ENCODE measurements around the gene SAMD4A.
A peak's percentile ranks its signal among the peaks of the same experiment; 100 is the strongest.
"Not testable (repeated sequence)": the region's sequence is repeated elsewhere in the genome, so short reads cannot be mapped to it uniquely, and the experiment has no call there.

SAMD4A gene

GRCh38 chr14:54794159-54794558, 227.2 kb downstream of the SAMD4A start:
- DNase-seq (ENCODE audit: low spot score), result no peak

GRCh38 chr14:54794796-54795195, 227.9 kb downstream of the SAMD4A start:
- DNase-seq (ENCODE audit: low spot score) (no peak), FAIRE-seq (no peak)

More at GRCh38 chr14:54794159-54794558, 227.2 kb downstream of the SAMD4A start:
- no peak for FAIRE-seq

GRCh38 chr14:54796961-54797360, 230.0 kb downstream of the SAMD4A start:
- DNase-seq (ENCODE audit: low spot score) (peak; percentile 49), FAIRE-seq (no peak)

GRCh38 chr14:54797556-54797955, 230.6 kb downstream of the SAMD4A start:
- FAIRE-seq, result no peak
- no peak for DNase-seq (ENCODE audit: low spot score)

- FAIRE-seq, result no peak
- DNase-seq (ENCODE audit: low spot score), result no peak
Measured at GRCh38 chr14:54797986-54798385, 231.1 kb downstream of the SAMD4A start.

GRCh38 chr14:54798465-54799124, 231.7 kb downstream of the SAMD4A start:
- FAIRE-seq (no peak), DNase-seq (ENCODE audit: low spot score) (no peak)

- not testable (repeated sequence) for FAIRE-seq; DNase-seq (ENCODE audit: low spot score)
Measured at GRCh38 chr14:54801482-54801881, 234.6 kb downstream of the SAMD4A start.

GRCh38 chr14:54803396-54803795, 236.5 kb downstream of the SAMD4A start:
- DNase-seq (ENCODE audit: low spot score) (no peak), FAIRE-seq (no peak)

- no peak for DNase-seq (ENCODE audit: low spot score)
Measured at GRCh38 chr14:54803926-54804537, 237.1 kb downstream of the SAMD4A start.

GRCh38 chr14:54804538-54805041, 237.7 kb downstream of the SAMD4A start:
- no peak for FAIRE-seq
- DNase-seq (ENCODE audit: low spot score), result no peak

More at GRCh38 chr14:54803926-54804537, 237.1 kb downstream of the SAMD4A start:
- no peak for FAIRE-seq

- FAIRE-seq (no peak), DNase-seq (ENCODE audit: low spot score) (no peak)
Measured at GRCh38 chr14:54805070-54805444, 238.1 kb downstream of the SAMD4A start.

GRCh38 chr14:54805445-54806322, 238.8 kb downstream of the SAMD4A start:
- FAIRE-seq, result no peak
- peak; percentile 34 for DNase-seq (ENCODE audit: low spot score)

- FAIRE-seq (no peak), DNase-seq (ENCODE audit: low spot score) (no peak)
Measured at GRCh38 chr14:54806616-54807015, 239.7 kb downstream of the SAMD4A start.

- FAIRE-seq, result no peak
- no peak for DNase-seq (ENCODE audit: low spot score)
Measured at GRCh38 chr14:54807428-54807827, 240.5 kb downstream of the SAMD4A start.

GRCh38 chr14:54807881-54808280, 241.0 kb downstream of the SAMD4A start:
- no peak for FAIRE-seq
- no peak for DNase-seq (ENCODE audit: low spot score)

GRCh38 chr14:54808326-54809161, 241.6 kb downstream of the SAMD4A start:
- DNase-seq (ENCODE audit: low spot score), result no peak
- no peak for FAIRE-seq

- FAIRE-seq (no peak), DNase-seq (ENCODE audit: low spot score) (no peak)
Measured at GRCh38 chr14:54809767-54810166, 242.8 kb downstream of the SAMD4A start.

- DNase-seq (ENCODE audit: low spot score), result no peak
- FAIRE-seq, result no peak
Measured at GRCh38 chr14:54812617-54813016, 245.7 kb downstream of the SAMD4A start.

- no peak for FAIRE-seq
- DNase-seq (ENCODE audit: low spot score), result no peak
Measured at GRCh38 chr14:54813081-54813480, 246.2 kb downstream of the SAMD4A start.

GRCh38 chr14:54814076-54814475, 247.1 kb downstream of the SAMD4A start:
- DNase-seq (ENCODE audit: low spot score), result no peak
- FAIRE-seq, result no peak

GRCh38 chr14:54815016-54815415, 248.1 kb downstream of the SAMD4A start:
- FAIRE-seq, result no peak
- DNase-seq (ENCODE audit: low spot score), result peak; percentile 6

All from RCC 7860 (cell line).